IMR-90 (cell line): ENCODE measurements around the gene FBXO31. TPM values are rescaled to one million over a fixed set of nuclear protein-coding genes. Genes with fewer than 3 reads are reported as not detected.
A peak's percentile ranks its signal among the peaks of the same experiment; 100 is the strongest.

Experiments used
- BHLHE40 ChIP-seq: fragments of 150-350 bp; IDR thresholded peaks from 2 replicates; pipeline ENCODE4 v1.6.1; 2016; ENCODE audit warnings: mild to moderate bottlenecking, low read depth, low read length
- MAFK ChIP-seq: IDR thresholded peaks from 2 replicates; pipeline ENCODE4 v1.6.1; 2012; ENCODE audit warnings: low read depth, low read length, improper control_type of control experiment
- RCOR1 ChIP-seq: IDR thresholded peaks from 2 replicates; pipeline ENCODE4 v1.6.1; 2012; ENCODE audit warnings: mild to moderate bottlenecking, low read length, improper control_type of control experiment; ENCODE audit not compliant: insufficient replicate concordance
- polyA plus RNA-seq, 3 experiments: library from polyadenylated mRNA; depleted of rRNA; stranded (reverse); fragments of >200 nt; gene quantifications; 2 replicates each; pipeline ENCODE4 v1.2.3, GENCODE V29; 2012; ENCODE audit warnings: low replicate concordance in 1 of 3
- total RNA-seq: library from RNA; depleted of rRNA; stranded (reverse); fragments of >200 nt; gene quantifications from 2 replicates; pipeline ENCODE4 v1.2.3, GENCODE V29; 2012

The FBXO31 gene
- total and polyA plus RNA-seq, 2 of the 4 experiments (the other 2 are of a cell fraction) = 10.4 to 16.9 TPM

DNA sequence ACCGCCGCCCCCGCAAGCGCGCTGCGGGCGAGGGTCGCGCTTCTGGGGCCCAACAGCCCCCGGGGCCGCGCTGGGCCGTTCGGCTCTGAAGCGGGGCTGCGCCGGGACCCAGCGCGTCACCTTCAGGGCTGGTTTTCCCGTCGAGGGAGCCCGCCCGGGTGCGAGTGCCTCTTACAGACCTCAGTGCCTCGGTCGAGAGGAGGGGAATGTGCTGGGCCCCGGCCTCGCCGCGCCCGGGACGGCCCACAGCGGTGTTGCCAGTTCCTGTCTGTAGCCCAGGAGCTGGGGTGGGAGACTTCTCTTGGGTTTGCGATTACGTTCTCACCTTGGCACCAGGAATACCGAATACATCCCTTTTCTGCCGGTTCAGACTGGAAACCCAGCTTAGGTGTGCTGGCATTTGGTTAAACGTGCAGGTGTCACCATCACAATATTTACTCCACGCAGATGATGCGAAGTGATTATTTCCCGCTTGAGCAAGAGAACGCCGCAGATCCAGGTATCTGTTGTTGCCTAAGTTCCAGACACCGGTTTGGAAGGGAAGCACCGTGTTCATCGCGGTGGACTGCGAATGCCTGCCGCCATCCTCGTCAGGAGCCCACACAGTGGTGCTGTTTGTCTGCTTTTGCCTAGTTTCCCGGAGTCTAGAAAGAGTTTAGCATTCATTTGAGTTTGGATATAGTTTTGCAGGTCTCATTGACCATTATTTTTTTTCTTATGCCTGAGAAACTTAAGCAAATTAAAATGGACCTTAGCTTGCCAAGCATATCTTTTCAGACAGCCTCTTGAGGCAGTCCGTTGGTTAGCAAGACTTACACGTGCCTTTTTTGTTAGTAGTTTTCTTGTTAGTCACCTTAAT lies 9.5 kb upstream of the FBXO31 start (continued):
- TF ChIP-seq RCOR1 (no peak), MAFK (no peak), BHLHE40 (peak; percentile 51; the same call in 1 of the 2 replicates)
